Thyroid gland (tissue), 4 donors: ENCODE results near the gene TMEM217.
"Not testable (repeated sequence)": the region's sequence is repeated elsewhere in the genome, so short reads cannot be mapped to it uniquely, and the experiment has no call there.

Experiments used
- POLR2A ChIP-seq, 2 donors: fragments of 450-650 bp; IDR thresholded peaks; one replicate each; pipeline ENCODE4 v1.6.1; 2017; ENCODE audit warnings: antibody characterized with exemption in 2 of 2, mild to moderate bottlenecking in 2 of 2, moderate library complexity in 1 of 2
- TF ChIP-seq, protein P1 (sequence below), 6 experiments: fragments of 200-600 bp in 3 of 6; fragments of 450-650 bp in 3 of 6; sonication (generic) in 3 of 6; IDR thresholded peaks; one replicate each; pipeline ENCODE4 v1.5.1; 2016 to 2019; ENCODE audit warnings: antibody characterized with exemption in 6 of 6, mild to moderate bottlenecking in 2 of 6, inconsistent platforms in 1 of 6, moderate library complexity in 1 of 6

DNA sequence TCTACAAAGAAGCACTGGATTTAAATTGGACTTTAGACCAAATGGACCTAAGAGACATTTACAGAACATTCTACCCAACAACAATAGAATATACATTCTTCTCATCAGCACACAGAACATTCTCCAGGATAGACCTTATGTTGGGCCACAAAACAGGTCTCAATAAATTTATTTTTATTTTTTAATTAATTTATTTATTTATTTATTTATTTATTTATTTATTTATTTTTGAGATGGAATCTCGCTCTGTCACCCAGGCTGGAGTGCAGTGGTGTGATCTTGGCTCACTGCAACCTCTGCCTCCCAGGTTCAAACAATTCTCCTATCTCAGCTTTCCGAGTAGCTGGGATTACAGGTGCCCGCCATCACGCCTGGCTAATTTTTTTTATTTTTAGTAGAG lies 61.5 kb downstream of the TMEM217 start:
- TF ChIP-seq, protein P1, sequence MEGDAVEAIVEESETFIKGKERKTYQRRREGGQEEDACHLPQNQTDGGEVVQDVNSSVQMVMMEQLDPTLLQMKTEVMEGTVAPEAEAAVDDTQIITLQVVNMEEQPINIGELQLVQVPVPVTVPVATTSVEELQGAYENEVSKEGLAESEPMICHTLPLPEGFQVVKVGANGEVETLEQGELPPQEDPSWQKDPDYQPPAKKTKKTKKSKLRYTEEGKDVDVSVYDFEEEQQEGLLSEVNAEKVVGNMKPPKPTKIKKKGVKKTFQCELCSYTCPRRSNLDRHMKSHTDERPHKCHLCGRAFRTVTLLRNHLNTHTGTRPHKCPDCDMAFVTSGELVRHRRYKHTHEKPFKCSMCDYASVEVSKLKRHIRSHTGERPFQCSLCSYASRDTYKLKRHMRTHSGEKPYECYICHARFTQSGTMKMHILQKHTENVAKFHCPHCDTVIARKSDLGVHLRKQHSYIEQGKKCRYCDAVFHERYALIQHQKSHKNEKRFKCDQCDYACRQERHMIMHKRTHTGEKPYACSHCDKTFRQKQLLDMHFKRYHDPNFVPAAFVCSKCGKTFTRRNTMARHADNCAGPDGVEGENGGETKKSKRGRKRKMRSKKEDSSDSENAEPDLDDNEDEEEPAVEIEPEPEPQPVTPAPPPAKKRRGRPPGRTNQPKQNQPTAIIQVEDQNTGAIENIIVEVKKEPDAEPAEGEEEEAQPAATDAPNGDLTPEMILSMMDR (IDR thresholded peaks at IDR 0.05) = not testable (repeated sequence)
- TF ChIP-seq POLR2A (IDR thresholded peaks at IDR 0.05) = not testable (repeated sequence)
